ENCODE results near the gene C2orf74. TPM values are rescaled to one million over a fixed set of nuclear protein-coding genes. Genes with fewer than 3 reads are reported as not detected.
"Not testable (repeated sequence)": the region's sequence is repeated elsewhere in the genome, so short reads cannot be mapped to it uniquely, and the experiment has no call there.

Gene C2orf74
- total RNA-seq, 1 experiment from 2014 or later = 8.1 TPM

DNA sequence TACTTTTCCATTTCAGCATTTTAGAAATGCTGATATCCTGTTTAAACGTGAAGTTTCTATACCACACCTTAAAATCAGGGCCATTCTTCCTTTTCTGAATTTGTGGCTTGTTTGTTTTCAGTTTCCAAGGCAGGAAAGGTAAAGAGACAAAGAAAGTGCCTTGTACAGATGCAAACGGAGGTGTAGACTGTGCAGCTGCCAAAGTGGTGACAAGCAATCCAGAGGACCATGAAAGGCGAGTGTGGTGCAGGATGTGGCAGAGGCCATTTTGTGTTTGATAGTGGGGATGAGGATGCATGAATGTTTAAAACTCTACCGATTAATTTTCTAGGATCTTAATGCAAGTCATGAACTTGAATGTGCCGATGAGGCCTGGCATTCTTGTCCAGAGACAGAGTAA, 733 bp downstream of the C2orf74 start (continued):
- TF ChIP-seq, protein P1, sequence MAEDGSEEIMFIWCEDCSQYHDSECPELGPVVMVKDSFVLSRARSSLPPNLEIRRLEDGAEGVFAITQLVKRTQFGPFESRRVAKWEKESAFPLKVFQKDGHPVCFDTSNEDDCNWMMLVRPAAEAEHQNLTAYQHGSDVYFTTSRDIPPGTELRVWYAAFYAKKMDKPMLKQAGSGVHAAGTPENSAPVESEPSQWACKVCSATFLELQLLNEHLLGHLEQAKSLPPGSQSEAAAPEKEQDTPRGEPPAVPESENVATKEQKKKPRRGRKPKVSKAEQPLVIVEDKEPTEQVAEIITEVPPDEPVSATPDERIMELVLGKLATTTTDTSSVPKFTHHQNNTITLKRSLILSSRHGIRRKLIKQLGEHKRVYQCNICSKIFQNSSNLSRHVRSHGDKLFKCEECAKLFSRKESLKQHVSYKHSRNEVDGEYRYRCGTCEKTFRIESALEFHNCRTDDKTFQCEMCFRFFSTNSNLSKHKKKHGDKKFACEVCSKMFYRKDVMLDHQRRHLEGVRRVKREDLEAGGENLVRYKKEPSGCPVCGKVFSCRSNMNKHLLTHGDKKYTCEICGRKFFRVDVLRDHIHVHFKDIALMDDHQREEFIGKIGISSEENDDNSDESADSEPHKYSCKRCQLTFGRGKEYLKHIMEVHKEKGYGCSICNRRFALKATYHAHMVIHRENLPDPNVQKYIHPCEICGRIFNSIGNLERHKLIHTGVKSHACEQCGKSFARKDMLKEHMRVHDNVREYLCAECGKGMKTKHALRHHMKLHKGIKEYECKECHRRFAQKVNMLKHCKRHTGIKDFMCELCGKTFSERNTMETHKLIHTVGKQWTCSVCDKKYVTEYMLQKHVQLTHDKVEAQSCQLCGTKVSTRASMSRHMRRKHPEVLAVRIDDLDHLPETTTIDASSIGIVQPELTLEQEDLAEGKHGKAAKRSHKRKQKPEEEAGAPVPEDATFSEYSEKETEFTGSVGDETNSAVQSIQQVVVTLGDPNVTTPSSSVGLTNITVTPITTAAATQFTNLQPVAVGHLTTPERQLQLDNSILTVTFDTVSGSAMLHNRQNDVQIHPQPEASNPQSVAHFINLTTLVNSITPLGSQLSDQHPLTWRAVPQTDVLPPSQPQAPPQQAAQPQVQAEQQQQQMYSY (CRISPR knock-in tag; IDR thresholded peaks at IDR 0.05) = no peak
- TF ChIP-seq, protein P2, sequence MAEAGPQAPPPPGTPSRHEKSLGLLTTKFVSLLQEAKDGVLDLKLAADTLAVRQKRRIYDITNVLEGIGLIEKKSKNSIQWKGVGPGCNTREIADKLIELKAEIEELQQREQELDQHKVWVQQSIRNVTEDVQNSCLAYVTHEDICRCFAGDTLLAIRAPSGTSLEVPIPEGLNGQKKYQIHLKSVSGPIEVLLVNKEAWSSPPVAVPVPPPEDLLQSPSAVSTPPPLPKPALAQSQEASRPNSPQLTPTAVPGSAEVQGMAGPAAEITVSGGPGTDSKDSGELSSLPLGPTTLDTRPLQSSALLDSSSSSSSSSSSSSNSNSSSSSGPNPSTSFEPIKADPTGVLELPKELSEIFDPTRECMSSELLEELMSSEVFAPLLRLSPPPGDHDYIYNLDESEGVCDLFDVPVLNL (CRISPR knock-in tag; IDR thresholded peaks at IDR 0.05; ENCODE audit: borderline replicate concordance, low read depth) = no peak

DNA sequence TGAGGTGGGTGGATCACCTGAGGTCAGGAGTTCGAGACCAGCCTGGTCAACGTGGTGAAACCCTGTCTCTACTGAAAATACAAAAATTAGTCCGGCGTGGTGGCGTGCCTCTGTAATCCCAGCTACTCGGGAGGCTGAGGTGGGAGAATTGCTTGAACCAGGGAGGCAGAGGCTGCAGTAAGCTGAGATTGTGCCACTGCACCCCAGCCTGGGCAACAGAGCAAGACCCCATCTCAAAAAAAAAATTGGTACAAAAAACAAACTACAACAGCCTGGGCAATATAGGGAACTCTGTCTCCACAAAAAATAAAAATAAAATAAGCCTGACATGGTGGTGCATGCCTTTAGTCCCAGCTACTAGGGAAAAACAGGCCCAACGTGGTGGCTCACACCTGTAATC, 3.1 kb downstream of the C2orf74 start:
- not testable (repeated sequence) for H3K27ac Mint-ChIP-seq

DNA sequence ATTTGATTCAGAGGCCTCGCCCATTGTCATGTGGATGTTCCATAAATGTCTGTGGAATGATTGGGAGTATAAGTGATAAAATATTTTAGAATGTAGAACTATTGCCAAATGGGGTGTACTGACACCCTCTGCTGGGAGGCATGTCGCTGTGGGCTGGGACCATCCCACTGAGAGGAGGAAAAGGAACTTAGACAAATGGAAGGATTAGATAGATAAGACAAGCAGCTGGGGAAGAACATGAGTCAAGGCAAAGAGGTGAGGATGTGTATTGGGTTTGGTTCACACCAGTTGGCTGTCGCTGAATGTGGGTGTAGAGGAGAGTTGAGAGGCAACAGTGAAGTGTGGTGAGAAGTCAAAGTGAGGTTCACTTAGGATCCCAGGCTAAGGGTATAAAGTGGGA, 4.0 kb downstream of the C2orf74 start:
- CTCF ChIA-PET = interaction anchor here (0.6 kb wide), 1 partner anchor 480 kb away, joined by 3 read pairs; no protein-coding TSS in a partner anchor
- Mint-ChIP-seq H3K27me3 (ENCODE audit: low read depth) (no peaks in the 10 kb centered on the region), H3K9me3 (no peaks in the 10 kb centered on the region), H3K4me3 (no peak overlapping the region), H3K36me3 (peaks cover 18% of the 10 kb centered on the region), H3K27ac (no peak overlapping the region), H3K4me1 (no peaks in the 10 kb centered on the region)
- ATAC-seq (no peak), DNase-seq (ENCODE audit: low spot score) (no peak)
- TF ChIP-seq JUN (CRISPR knock-in tag; IDR thresholded peaks at IDR 0.05) (no peak), SMAD4 (CRISPR knock-in tag; IDR thresholded peaks at IDR 0.05) (no peak), IRF2 (CRISPR knock-in tag; IDR thresholded peaks at IDR 0.05; ENCODE audit: borderline replicate concordance, low read depth) (no peak), RELA (CRISPR knock-in tag; IDR thresholded peaks at IDR 0.05; ENCODE audit: borderline replicate concordance) (no peak), RORB (CRISPR knock-in tag; IDR thresholded peaks at IDR 0.05) (no peak), JAZF1 (CRISPR knock-in tag; IDR thresholded peaks at IDR 0.05) (no peak), FOXJ3 (CRISPR knock-in tag; IDR thresholded peaks at IDR 0.05; ENCODE audit: borderline replicate concordance) (no peak), SMAD3 (CRISPR knock-in tag; IDR thresholded peaks at IDR 0.05; ENCODE audit: borderline replicate concordance) (no peak), ZNF263 (CRISPR knock-in tag; IDR thresholded peaks at IDR 0.05; ENCODE audit: low read depth) (no peak), ZNF138 (CRISPR knock-in tag; conservative IDR thresholded peaks at IDR 0.05) (no peak), ETV6 (CRISPR knock-in tag; IDR thresholded peaks at IDR 0.05) (no peak), ZNF121 (CRISPR knock-in tag; IDR thresholded peaks at IDR 0.05) (no peak)
- TF ChIP-seq, protein P3, sequence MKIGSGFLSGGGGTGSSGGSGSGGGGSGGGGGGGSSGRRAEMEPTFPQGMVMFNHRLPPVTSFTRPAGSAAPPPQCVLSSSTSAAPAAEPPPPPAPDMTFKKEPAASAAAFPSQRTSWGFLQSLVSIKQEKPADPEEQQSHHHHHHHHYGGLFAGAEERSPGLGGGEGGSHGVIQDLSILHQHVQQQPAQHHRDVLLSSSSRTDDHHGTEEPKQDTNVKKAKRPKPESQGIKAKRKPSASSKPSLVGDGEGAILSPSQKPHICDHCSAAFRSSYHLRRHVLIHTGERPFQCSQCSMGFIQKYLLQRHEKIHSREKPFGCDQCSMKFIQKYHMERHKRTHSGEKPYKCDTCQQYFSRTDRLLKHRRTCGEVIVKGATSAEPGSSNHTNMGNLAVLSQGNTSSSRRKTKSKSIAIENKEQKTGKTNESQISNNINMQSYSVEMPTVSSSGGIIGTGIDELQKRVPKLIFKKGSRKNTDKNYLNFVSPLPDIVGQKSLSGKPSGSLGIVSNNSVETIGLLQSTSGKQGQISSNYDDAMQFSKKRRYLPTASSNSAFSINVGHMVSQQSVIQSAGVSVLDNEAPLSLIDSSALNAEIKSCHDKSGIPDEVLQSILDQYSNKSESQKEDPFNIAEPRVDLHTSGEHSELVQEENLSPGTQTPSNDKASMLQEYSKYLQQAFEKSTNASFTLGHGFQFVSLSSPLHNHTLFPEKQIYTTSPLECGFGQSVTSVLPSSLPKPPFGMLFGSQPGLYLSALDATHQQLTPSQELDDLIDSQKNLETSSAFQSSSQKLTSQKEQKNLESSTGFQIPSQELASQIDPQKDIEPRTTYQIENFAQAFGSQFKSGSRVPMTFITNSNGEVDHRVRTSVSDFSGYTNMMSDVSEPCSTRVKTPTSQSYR (CRISPR knock-in tag; IDR thresholded peaks at IDR 0.05) = no peak
- TF ChIP-seq, protein P4, sequence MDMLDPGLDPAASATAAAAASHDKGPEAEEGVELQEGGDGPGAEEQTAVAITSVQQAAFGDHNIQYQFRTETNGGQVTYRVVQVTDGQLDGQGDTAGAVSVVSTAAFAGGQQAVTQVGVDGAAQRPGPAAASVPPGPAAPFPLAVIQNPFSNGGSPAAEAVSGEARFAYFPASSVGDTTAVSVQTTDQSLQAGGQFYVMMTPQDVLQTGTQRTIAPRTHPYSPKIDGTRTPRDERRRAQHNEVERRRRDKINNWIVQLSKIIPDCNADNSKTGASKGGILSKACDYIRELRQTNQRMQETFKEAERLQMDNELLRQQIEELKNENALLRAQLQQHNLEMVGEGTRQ (CRISPR knock-in tag; IDR thresholded peaks at IDR 0.05) = no peak
- TF ChIP-seq, protein P5, sequence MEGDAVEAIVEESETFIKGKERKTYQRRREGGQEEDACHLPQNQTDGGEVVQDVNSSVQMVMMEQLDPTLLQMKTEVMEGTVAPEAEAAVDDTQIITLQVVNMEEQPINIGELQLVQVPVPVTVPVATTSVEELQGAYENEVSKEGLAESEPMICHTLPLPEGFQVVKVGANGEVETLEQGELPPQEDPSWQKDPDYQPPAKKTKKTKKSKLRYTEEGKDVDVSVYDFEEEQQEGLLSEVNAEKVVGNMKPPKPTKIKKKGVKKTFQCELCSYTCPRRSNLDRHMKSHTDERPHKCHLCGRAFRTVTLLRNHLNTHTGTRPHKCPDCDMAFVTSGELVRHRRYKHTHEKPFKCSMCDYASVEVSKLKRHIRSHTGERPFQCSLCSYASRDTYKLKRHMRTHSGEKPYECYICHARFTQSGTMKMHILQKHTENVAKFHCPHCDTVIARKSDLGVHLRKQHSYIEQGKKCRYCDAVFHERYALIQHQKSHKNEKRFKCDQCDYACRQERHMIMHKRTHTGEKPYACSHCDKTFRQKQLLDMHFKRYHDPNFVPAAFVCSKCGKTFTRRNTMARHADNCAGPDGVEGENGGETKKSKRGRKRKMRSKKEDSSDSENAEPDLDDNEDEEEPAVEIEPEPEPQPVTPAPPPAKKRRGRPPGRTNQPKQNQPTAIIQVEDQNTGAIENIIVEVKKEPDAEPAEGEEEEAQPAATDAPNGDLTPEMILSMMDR (IDR thresholded peaks at IDR 0.05) = no peak
- TF ChIP-seq, protein P6, sequence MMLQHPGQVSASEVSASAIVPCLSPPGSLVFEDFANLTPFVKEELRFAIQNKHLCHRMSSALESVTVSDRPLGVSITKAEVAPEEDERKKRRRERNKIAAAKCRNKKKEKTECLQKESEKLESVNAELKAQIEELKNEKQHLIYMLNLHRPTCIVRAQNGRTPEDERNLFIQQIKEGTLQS (CRISPR knock-in tag; conservative IDR thresholded peaks at IDR 0.05) = no peak
- TF ChIP-seq, protein P7, sequence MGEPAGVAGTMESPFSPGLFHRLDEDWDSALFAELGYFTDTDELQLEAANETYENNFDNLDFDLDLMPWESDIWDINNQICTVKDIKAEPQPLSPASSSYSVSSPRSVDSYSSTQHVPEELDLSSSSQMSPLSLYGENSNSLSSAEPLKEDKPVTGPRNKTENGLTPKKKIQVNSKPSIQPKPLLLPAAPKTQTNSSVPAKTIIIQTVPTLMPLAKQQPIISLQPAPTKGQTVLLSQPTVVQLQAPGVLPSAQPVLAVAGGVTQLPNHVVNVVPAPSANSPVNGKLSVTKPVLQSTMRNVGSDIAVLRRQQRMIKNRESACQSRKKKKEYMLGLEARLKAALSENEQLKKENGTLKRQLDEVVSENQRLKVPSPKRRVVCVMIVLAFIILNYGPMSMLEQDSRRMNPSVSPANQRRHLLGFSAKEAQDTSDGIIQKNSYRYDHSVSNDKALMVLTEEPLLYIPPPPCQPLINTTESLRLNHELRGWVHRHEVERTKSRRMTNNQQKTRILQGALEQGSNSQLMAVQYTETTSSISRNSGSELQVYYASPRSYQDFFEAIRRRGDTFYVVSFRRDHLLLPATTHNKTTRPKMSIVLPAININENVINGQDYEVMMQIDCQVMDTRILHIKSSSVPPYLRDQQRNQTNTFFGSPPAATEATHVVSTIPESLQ (CRISPR knock-in tag; IDR thresholded peaks at IDR 0.05) = no peak
- TF ChIP-seq, protein P8, sequence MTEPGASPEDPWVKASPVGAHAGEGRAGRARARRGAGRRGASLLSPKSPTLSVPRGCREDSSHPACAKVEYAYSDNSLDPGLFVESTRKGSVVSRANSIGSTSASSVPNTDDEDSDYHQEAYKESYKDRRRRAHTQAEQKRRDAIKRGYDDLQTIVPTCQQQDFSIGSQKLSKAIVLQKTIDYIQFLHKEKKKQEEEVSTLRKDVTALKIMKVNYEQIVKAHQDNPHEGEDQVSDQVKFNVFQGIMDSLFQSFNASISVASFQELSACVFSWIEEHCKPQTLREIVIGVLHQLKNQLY (CRISPR knock-in tag; IDR thresholded peaks at IDR 0.05) = no peak
- POLR2A ChIA-PET = no interaction called here

More for the DNA sequence above, 3.1 kb downstream of the C2orf74 start:
- H3K4me3 Mint-ChIP-seq; CTCF ChIA-PET; H3K4me1 Mint-ChIP-seq; DNase-seq (ENCODE audit: low spot score); H3K9me3 Mint-ChIP-seq; ATAC-seq; H3K27me3 Mint-ChIP-seq (ENCODE audit: low read depth); POLR2A ChIA-PET: not testable (repeated sequence)
- H3K36me3 Mint-ChIP-seq = peaks cover 18% of the 10 kb centered on the region

Data from WTC11 (cell line).